Panc1 (cell line): ENCODE data around the gene SMURF2. TPM values are rescaled to one million over a fixed set of nuclear protein-coding genes. Genes with fewer than 3 reads are reported as not detected.

Experiments
- ATAC-seq: fragments of 200-7000 bp; cut with Tn5 transposase; 2 replicates; pipeline ENCODE4 v1.9.1; 2020; ENCODE audit warnings: mild to moderate bottlenecking, moderate library complexity
- BruUV-seq: library from RNA; stranded (reverse); fragments of 400-500 nt; replicated peaks from 2 replicates; lab custom pipeline; 2021; lab: Mats Ljungman, UMichigan
- CTCF ChIA-PET: fragments of 300-600 bp; sonication (Branson Sonifier 250); formaldehyde crosslinking; loops from one replicate; lab custom pipeline; 2022; ENCODE audit warnings: antibody characterized with exemption; lab: Charles Lee
- POLR2A ChIA-PET: fragments of 300-600 bp; sonication (Branson Sonifier 250); formaldehyde crosslinking; loops from one replicate; lab custom pipeline; 2022; ENCODE audit warnings: antibody characterized with exemption; lab: Charles Lee
- DNase-seq: peaks from one replicate; pipeline ENCODE4 v3.0.0-alpha.2; 2010; ENCODE audit warnings: low read depth, low spot score
- H3K27ac ChIP-seq: 2 replicates; pipeline ENCODE4 v1.5.1; 2011; ENCODE audit warnings: mild to moderate bottlenecking, low read length, inconsistent platforms
- H3K27me3 ChIP-seq: fragments of 200-500 bp; sonication (Bioruptor generic); 2 replicates; pipeline ENCODE4 v1.6.0; 2014; ENCODE audit warnings: low read length, inconsistent platforms; ENCODE audit not compliant: control insufficient read depth, insufficient read depth
- H3K36me3 ChIP-seq: fragments of 200-500 bp; sonication (Bioruptor generic); 2 replicates; pipeline ENCODE4 v1.5.1; 2014; ENCODE audit warnings: inconsistent platforms, mild to moderate bottlenecking, low read length, moderate library complexity; ENCODE audit not compliant: control insufficient read depth, insufficient read depth
- H3K4me1 ChIP-seq: 2 replicates; pipeline ENCODE4 v1.5.1; 2011; ENCODE audit warnings: inconsistent platforms, mild to moderate bottlenecking, low read length, moderate library complexity; ENCODE audit not compliant: control insufficient read depth, insufficient read depth
- H3K4me3 ChIP-seq, 2 experiments: 2 replicates each; pipeline ENCODE4 v1.5.1; 2011 to 2012; ENCODE audit warnings: low read depth in 2 of 2, low read length in 2 of 2, mild to moderate bottlenecking in 2 of 2, inconsistent platforms in 1 of 2, moderate library complexity in 1 of 2
- H3K9me3 ChIP-seq: fragments of 200-500 bp; sonication (Bioruptor generic); 2 replicates; pipeline ENCODE4 v1.5.1; 2014; ENCODE audit warnings: low read depth, mild to moderate bottlenecking, inconsistent platforms, low read length, moderate library complexity; ENCODE audit not compliant: control insufficient read depth, insufficient read depth
- POLR2AphosphoS5 ChIP-seq: IDR thresholded peaks from 2 replicates; pipeline ENCODE4 v1.6.1; 2012; ENCODE audit warnings: mild to moderate bottlenecking, low read depth, low read length, moderate library complexity
- SIN3A ChIP-seq: IDR thresholded peaks from 2 replicates; pipeline ENCODE4 v1.6.1; 2012; ENCODE audit warnings: low read depth, mild to moderate bottlenecking, low read length, moderate library complexity, borderline replicate concordance; ENCODE audit not compliant: insufficient read depth
- TCF7L2 ChIP-seq: IDR thresholded peaks from 2 replicates; pipeline ENCODE4 v1.6.1; 2011; ENCODE audit warnings: mild to moderate bottlenecking, low read depth, low read length, inconsistent platforms
- in situ Hi-C: cut with HindIII; loops from 2 replicates; pipeline ENCODE4 v1.10.0; 2016; ENCODE audit warnings: low sequenced_read_pairs, low pct_unique_long_range_greater_than_20kb
- intact Hi-C: fragments of 100-400 bp; cut with micrococcal nuclease; formaldehyde crosslinking; loops from one replicate; pipeline ENCODE4 v1.10.0; 2022; ENCODE audit not compliant: unreplicated experiment
- total RNA-seq: library from RNA; stranded (reverse); gene quantifications from one replicate; pipeline ENCODE4 v1.2.1, GENCODE V29; 2021; ENCODE audit not compliant: unreplicated experiment
- TF ChIP-seq, protein P1 (sequence below): fragments of 450-650 bp; IDR thresholded peaks from 2 replicates; pipeline ENCODE4 v1.5.1; 2017; ENCODE audit warnings: mild to moderate bottlenecking
- TF ChIP-seq, protein P2 (sequence below), 2 experiments: IDR thresholded peaks; 2 replicates each; pipeline ENCODE4 v1.6.1; 2011 to 2012; ENCODE audit warnings: low read depth in 2 of 2, control low read depth in 1 of 2, low read length in 1 of 2, mild to moderate bottlenecking in 1 of 2, moderate library complexity in 1 of 2; ENCODE audit not compliant: insufficient read depth in 1 of 2

The SMURF2 gene
- total RNA-seq, 1 experiment from 2014 or later: 21.3 TPM

DNA sequence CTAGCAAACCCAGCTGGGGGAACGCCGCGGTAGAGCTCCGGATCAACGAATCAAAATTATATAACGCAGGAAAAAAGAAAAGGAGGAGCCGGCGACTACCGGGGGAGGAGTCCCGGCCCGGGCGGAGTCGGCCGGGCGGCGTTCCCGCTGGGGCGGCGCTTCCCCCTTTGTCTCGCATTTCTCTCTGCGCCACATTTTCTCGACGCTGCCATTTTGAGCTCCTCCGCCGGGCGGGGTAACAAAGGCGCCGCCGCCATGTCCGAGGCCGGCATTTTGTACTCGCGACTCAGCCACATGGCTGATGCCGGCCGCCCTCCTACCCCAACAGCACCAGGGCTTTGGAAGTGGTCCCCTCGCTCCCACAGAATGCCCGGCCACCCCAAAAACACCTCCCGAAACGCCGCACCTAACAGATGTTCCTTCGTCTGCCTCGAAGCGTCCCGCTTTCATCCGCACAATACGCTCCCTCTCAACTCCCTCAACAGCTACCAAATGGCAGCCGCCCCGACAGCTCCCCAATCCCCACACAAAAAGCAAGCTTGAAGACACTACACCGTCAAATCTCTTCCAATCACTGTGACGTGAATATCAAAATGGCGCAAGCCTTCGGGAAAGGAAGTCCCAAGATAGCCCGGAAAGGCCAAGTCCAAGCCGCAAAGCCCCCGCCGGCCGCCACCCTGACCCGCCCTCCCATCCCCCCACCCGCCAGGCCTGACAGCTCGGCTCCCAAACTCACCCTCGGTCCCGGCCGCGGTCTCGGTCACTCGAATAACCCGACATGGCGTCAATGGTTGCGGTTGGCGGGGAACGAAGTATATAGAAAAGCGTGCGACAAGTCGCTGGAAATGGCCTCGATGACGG is 156.5 kb downstream of the SMURF2 start:
- DNase-seq: no peak
- peaks cover 34% of the 10 kb centered on the region for H3K4me1 ChIP-seq
- H3K9me3 ChIP-seq: no peaks in the 10 kb centered on the region
- H3K27me3 ChIP-seq: no peaks in the 10 kb centered on the region
- peaks cover 71% of the 10 kb centered on the region for H3K36me3 ChIP-seq
- intact Hi-C loops (no loop called here), in situ Hi-C loops (no loop called here)
- ATAC-seq: peak; percentile 43
- TF ChIP-seq TCF7L2: peak; percentile 52; the same call in 1 of the 2 replicates
- TF ChIP-seq, protein P1, sequence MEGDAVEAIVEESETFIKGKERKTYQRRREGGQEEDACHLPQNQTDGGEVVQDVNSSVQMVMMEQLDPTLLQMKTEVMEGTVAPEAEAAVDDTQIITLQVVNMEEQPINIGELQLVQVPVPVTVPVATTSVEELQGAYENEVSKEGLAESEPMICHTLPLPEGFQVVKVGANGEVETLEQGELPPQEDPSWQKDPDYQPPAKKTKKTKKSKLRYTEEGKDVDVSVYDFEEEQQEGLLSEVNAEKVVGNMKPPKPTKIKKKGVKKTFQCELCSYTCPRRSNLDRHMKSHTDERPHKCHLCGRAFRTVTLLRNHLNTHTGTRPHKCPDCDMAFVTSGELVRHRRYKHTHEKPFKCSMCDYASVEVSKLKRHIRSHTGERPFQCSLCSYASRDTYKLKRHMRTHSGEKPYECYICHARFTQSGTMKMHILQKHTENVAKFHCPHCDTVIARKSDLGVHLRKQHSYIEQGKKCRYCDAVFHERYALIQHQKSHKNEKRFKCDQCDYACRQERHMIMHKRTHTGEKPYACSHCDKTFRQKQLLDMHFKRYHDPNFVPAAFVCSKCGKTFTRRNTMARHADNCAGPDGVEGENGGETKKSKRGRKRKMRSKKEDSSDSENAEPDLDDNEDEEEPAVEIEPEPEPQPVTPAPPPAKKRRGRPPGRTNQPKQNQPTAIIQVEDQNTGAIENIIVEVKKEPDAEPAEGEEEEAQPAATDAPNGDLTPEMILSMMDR: no peak
- ChIA-PET POLR2A (interaction anchor here (0.6 to 0.9 kb wide), 2 partner anchors 9 to 226 kb away, joined by 3 to 6 read pairs; partner anchors contain the start of gene POLG2), CTCF (interaction anchor here (1.1 kb wide), 1 partner anchor 85 kb away, joined by 4 read pairs; no protein-coding TSS in a partner anchor)
- BruUV-seq: TSS peak; percentile 63
- H3K27ac ChIP-seq: peak overlapping the region; percentile 90
- peak overlapping the region; percentile 88 to 99 for H3K4me3 ChIP-seq

DNA sequence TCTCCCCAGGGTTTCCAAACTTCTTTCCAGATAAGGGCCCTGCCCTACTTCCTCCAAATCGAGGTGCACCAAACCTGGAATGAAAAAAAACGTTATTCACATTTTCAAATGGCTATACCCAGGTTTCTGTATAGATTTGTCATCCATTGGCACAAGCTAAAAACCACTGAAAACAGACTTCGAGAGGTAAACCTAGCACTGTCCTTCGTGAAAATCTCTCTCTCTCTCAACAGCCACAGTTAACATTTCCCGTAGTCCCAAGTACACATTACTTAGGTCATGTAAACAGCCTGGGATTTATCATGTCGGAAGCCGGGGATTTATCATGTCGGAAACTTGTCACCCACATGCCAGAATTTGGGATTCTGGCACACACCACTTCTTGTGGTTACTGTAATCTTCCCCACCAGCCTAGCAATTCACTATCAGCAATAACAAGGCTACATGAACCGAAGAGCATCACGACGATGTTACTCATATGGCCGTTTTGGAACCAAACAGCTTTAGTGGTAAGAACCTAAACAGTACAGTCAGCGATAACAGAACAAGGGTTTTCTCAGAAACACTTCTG is 157.3 kb downstream of the SMURF2 start:
- no TSS peak for BruUV-seq
- peak overlapping the region; percentile 82 for H3K27ac ChIP-seq
- POLR2A ChIA-PET: interaction anchor here (0.9 kb wide), 1 partner anchor 8 kb away, joined by 3 read pairs; the partner anchor contains the start of gene POLG2
- intact Hi-C loops (no loop called here), in situ Hi-C loops (no loop called here)
- H3K9me3 ChIP-seq: no peaks in the 10 kb centered on the region
- H3K36me3 ChIP-seq: peaks cover 76% of the 10 kb centered on the region
- no peak for ATAC-seq
- no peaks in the 10 kb centered on the region for H3K27me3 ChIP-seq
- H3K4me3 ChIP-seq: peak overlapping the region; percentile 88 to 99
- no peak for DNase-seq
- TF ChIP-seq, protein P1: no peak
- TF ChIP-seq POLR2AphosphoS5 (no peak), TCF7L2 (no peak), SIN3A (no peak)
- TF ChIP-seq, protein P2, sequence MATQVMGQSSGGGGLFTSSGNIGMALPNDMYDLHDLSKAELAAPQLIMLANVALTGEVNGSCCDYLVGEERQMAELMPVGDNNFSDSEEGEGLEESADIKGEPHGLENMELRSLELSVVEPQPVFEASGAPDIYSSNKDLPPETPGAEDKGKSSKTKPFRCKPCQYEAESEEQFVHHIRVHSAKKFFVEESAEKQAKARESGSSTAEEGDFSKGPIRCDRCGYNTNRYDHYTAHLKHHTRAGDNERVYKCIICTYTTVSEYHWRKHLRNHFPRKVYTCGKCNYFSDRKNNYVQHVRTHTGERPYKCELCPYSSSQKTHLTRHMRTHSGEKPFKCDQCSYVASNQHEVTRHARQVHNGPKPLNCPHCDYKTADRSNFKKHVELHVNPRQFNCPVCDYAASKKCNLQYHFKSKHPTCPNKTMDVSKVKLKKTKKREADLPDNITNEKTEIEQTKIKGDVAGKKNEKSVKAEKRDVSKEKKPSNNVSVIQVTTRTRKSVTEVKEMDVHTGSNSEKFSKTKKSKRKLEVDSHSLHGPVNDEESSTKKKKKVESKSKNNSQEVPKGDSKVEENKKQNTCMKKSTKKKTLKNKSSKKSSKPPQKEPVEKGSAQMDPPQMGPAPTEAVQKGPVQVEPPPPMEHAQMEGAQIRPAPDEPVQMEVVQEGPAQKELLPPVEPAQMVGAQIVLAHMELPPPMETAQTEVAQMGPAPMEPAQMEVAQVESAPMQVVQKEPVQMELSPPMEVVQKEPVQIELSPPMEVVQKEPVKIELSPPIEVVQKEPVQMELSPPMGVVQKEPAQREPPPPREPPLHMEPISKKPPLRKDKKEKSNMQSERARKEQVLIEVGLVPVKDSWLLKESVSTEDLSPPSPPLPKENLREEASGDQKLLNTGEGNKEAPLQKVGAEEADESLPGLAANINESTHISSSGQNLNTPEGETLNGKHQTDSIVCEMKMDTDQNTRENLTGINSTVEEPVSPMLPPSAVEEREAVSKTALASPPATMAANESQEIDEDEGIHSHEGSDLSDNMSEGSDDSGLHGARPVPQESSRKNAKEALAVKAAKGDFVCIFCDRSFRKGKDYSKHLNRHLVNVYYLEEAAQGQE (IDR thresholded peaks at IDR 0.05; ENCODE audit: insufficient read depth in 1 of 2, low read depth in 2 of 2, low read length in 1 of 2): no peak
- CTCF ChIA-PET: no interaction called here
- peaks cover 40% of the 10 kb centered on the region for H3K4me1 ChIP-seq
